ENCODE results near the gene HMSD. TPM values are rescaled to one million over a fixed set of nuclear protein-coding genes. Genes with fewer than 3 reads are reported as not detected.

Gene HMSD
- total and polyA plus RNA-seq, 2 donors from 2014 or later: 1.4 TPM; not detected in 1

- no peak for TF ChIP-seq CTCF (IDR thresholded peaks at IDR 0.05; ENCODE audit: borderline replicate concordance, extremely low read depth, insufficient read depth)
- no peak overlapping the region for H3K4me3 ChIP-seq (ENCODE audit: low read length in 3 of 3)
- FAIRE-seq: no peak
- intact Hi-C loops (cut with DNase I): no loop called here
- H3K9ac ChIP-seq (ENCODE audit: low read length in 3 of 3): no peak overlapping the region
- no peaks in the 10 kb centered on the region for H3K27me3 ChIP-seq (ENCODE audit: control insufficient read depth, insufficient read depth, low read length)
- no peaks in the 10 kb centered on the region for H3K36me3 ChIP-seq (ENCODE audit: control insufficient read depth in 2 of 3, insufficient read depth in 3 of 3, low read length in 3 of 3)
- H3K9me3 ChIP-seq (ENCODE audit: control insufficient read depth in 2 of 3, insufficient read depth in 1 of 3, low read length in 3 of 3): no peaks in the 10 kb centered on the region
- H3K27ac ChIP-seq (ENCODE audit: low read depth in 2 of 2, low read length in 2 of 2): no peak overlapping the region
- peaks cover 0 to 4% (median 3%) of the 10 kb centered on the region in 3 donors for H3K4me1 ChIP-seq (ENCODE audit: control insufficient read depth in 2 of 3, insufficient read depth in 2 of 3, low read depth in 1 of 3, low read length in 3 of 3)
- DNase-seq: no peak
These were observed 15.8 kb downstream of the HMSD start for GRCh38 chr18:63964908-63965307.

GRCh38 chr18:63965716-63966330, 16.7 kb downstream of the HMSD start:
- no peak overlapping the region for H3K4me3 ChIP-seq (ENCODE audit: low read length in 3 of 3)
- intact Hi-C loops (cut with DNase I): no loop called here
- peaks cover 0 to 4% (median 3%) of the 10 kb centered on the region in 3 donors for H3K4me1 ChIP-seq (ENCODE audit: control insufficient read depth in 2 of 3, insufficient read depth in 2 of 3, low read depth in 1 of 3, low read length in 3 of 3)
- H3K27me3 ChIP-seq (ENCODE audit: control insufficient read depth, insufficient read depth, low read length): no peaks in the 10 kb centered on the region
- H3K9me3 ChIP-seq (ENCODE audit: control insufficient read depth in 2 of 3, insufficient read depth in 1 of 3, low read length in 3 of 3): no peaks in the 10 kb centered on the region
- no peaks in the 10 kb centered on the region for H3K36me3 ChIP-seq (ENCODE audit: control insufficient read depth in 2 of 3, insufficient read depth in 3 of 3, low read length in 3 of 3)
- DNase-seq (no peak), FAIRE-seq (no peak)
- no peak overlapping the region for H3K9ac ChIP-seq (ENCODE audit: low read length in 3 of 3)
- no peak overlapping the region for H3K27ac ChIP-seq (ENCODE audit: low read depth in 2 of 2, low read length in 2 of 2)
- no peak for TF ChIP-seq CTCF (IDR thresholded peaks at IDR 0.05; ENCODE audit: borderline replicate concordance, extremely low read depth, insufficient read depth)

- DNase-seq (peak; percentile 97 to 98 (median 97)), FAIRE-seq (peak; percentile 53)
- no peaks in the 10 kb centered on the region for H3K27me3 ChIP-seq (ENCODE audit: control insufficient read depth, insufficient read depth, low read length)
- H3K9ac ChIP-seq (ENCODE audit: low read length in 3 of 3): peak within 1 kb of the TSS; percentile 38 to 82 (median 71)
- H3K27ac ChIP-seq (ENCODE audit: low read depth in 2 of 2, low read length in 2 of 2): peak within 1 kb of the TSS; percentile 89 to 90
- intact Hi-C loops (cut with DNase I): no loop called here
- peaks cover 0 to 4% (median 3%) of the 10 kb centered on the region in 3 donors for H3K4me1 ChIP-seq (ENCODE audit: control insufficient read depth in 2 of 3, insufficient read depth in 2 of 3, low read depth in 1 of 3, low read length in 3 of 3)
- no peak for TF ChIP-seq CTCF (IDR thresholded peaks at IDR 0.05; ENCODE audit: borderline replicate concordance, extremely low read depth, insufficient read depth)
- no peaks in the 10 kb centered on the region for H3K9me3 ChIP-seq (ENCODE audit: control insufficient read depth in 2 of 3, insufficient read depth in 1 of 3, low read length in 3 of 3)
- peak within 1 kb of the TSS; percentile 74 to 84 (median 79) for H3K4me3 ChIP-seq (ENCODE audit: low read length in 3 of 3)
- no peaks in the 10 kb centered on the region for H3K36me3 ChIP-seq (ENCODE audit: control insufficient read depth in 2 of 3, insufficient read depth in 3 of 3, low read length in 3 of 3)
These were observed 21.1 kb downstream of the HMSD start, which contains the start of gene SERPINB8 for GRCh38 chr18:63969942-63970808. Gene SERPINB8, plus strand, starts transcription at chr18:63970081. Its CDS starts 8,228 bp downstream, at chr18:63978309.

Measured in kidney (tissue), 14 donors.